HG02678 (cell line): Measurements from ENCODE around the gene MACROD2.
"Not testable (repeated sequence)": the region's sequence is repeated elsewhere in the genome, so short reads cannot be mapped to it uniquely, and the experiment has no call there.

Experiments
- ATAC-seq: cut with Tn5 transposase; IDR thresholded peaks from one replicate; pipeline ENCODE4 v1.9.1; 2021; ENCODE audit warnings: mild to moderate bottlenecking, moderate library complexity; ENCODE audit not compliant: unreplicated experiment

The MACROD2 gene

GRCh38 chr20:15011631-15012030 lies 1016.3 kb downstream of the MACROD2 start:
- ATAC-seq, result no peak

- no peak for ATAC-seq
These were observed 1017.2 kb downstream of the MACROD2 start for GRCh38 chr20:15012566-15012965.

- ATAC-seq, result not testable (repeated sequence)
These were observed 1021.6 kb downstream of the MACROD2 start for GRCh38 chr20:15016875-15017274.

GRCh38 chr20:15018966-15019365 lies 1023.6 kb downstream of the MACROD2 start:
- ATAC-seq, result no peak

GRCh38 chr20:15020845-15021244 lies 1025.5 kb downstream of the MACROD2 start:
- no peak for ATAC-seq

GRCh38 chr20:15022921-15023320 lies 1027.6 kb downstream of the MACROD2 start:
- no peak for ATAC-seq

- ATAC-seq, result no peak
These were observed 1031.4 kb downstream of the MACROD2 start for GRCh38 chr20:15026759-15027158.

GRCh38 chr20:15030826-15031225 lies 1035.5 kb downstream of the MACROD2 start:
- ATAC-seq, result no peak

- no peak for ATAC-seq
These were observed 1036.4 kb downstream of the MACROD2 start for GRCh38 chr20:15031546-15032351.

GRCh38 chr20:15032352-15032622 lies 1037.0 kb downstream of the MACROD2 start:
- no peak for ATAC-seq

- no peak for ATAC-seq
These were observed 1038.0 kb downstream of the MACROD2 start for GRCh38 chr20:15033269-15033668.

- no peak for ATAC-seq
These were observed 1038.6 kb downstream of the MACROD2 start for GRCh38 chr20:15033891-15034290.

- ATAC-seq, result no peak
These were observed 1041.6 kb downstream of the MACROD2 start for GRCh38 chr20:15036948-15037347.

- no peak for ATAC-seq
These were observed 1043.9 kb downstream of the MACROD2 start for GRCh38 chr20:15039088-15039752.

GRCh38 chr20:15042723-15043122 lies 1047.4 kb downstream of the MACROD2 start:
- ATAC-seq, result no peak

GRCh38 chr20:15045246-15045645 lies 1049.9 kb downstream of the MACROD2 start:
- ATAC-seq, result no peak

- no peak for ATAC-seq
These were observed 1051.7 kb downstream of the MACROD2 start for GRCh38 chr20:15047042-15047441.

GRCh38 chr20:15047601-15048000 lies 1052.3 kb downstream of the MACROD2 start:
- ATAC-seq, result no peak

- no peak for ATAC-seq
These were observed 1060.9 kb downstream of the MACROD2 start for GRCh38 chr20:15056246-15056645.

- ATAC-seq, result no peak
These were observed 1063.5 kb downstream of the MACROD2 start for GRCh38 chr20:15058841-15059240.

GRCh38 chr20:15059438-15059837 lies 1064.1 kb downstream of the MACROD2 start:
- ATAC-seq, result no peak

GRCh38 chr20:15060265-15061060 lies 1065.1 kb downstream of the MACROD2 start:
- no peak for ATAC-seq
